Activated CD4-positive, alpha-beta T cell treated with anti-CD3 and anti-CD28 coated beads for 4 hours (primary cell): Measurements from ENCODE around the gene SNPH.

Source experiments
- DNase-seq, 2 donors: peaks; one replicate each; pipeline ENCODE4 v3.0.0-alpha.2; 2020

The SNPH gene

DNA sequence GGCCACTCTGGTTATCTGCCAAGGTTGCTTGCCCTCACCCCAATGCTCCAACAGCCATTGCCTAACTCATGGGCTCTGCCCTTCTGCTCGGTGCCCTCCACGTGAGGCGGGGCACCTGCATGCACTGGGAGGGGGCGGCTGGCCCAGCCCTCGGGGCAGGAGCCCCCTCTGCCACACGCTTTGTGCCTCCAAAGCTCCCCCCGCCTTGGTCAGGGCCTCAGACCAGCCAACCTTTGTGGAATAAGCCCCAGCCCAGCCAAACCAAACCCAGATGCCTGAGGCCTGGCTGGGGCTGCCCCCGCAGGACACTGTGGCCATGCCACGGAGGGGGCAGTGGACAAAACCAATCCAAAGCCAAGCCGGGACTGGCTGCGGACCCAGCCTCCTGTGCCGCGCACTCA is 41.5 kb downstream of the SNPH start:
- DNase-seq: no peak

DNA sequence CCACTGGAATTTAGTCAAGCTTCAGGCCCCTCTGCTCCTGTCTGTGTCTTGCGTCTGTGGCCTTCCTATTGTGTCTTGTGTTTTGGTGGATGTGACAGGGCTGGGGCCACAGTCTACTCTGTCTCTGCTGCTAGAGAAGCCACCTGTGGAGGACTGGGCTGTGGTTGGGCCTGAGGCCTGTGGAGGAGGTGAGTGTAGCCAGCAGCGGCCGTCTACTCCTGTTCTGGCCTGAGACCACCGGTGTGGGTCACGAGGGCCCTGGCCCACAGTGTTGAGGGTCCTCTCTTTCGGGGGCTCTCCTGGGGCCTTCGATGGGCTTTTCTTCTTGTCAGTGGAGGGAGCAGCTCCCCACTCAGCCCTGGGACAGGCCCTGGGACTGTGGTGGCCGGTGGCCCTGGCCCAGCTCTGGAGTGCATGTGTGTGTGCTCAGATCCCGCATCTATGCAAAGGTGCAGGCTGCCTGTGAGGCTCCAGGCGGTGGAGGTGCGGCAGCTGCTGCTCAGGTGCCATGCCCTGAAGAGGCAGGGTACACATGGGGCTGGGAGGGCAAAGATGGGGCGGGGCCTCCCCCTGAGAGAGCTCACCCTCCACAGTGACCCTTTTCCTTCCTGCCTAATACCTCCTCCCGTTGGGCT is 42.1 kb downstream of the SNPH start:
- no peak for DNase-seq

DNA sequence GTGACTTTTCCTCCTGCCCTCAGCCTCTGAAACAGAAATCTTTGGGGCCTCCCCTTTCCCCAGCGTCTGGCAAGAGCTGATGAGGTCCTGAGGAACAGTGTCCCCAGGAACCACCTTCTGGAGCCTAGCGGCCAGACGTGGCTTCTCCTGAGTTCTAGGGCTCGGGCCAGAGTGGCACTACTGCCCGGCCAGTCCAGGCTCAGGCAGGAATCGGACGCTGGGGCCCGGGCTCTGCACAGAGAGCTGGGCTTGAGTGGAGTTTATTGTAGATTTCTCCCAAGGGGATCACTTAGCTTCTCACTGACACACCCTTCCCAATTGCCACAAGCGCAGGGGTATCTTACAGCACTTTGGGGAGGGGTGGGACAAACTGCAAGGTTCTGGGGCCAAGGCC is 42.6 kb downstream of the SNPH start:
- no peak for DNase-seq

DNA sequence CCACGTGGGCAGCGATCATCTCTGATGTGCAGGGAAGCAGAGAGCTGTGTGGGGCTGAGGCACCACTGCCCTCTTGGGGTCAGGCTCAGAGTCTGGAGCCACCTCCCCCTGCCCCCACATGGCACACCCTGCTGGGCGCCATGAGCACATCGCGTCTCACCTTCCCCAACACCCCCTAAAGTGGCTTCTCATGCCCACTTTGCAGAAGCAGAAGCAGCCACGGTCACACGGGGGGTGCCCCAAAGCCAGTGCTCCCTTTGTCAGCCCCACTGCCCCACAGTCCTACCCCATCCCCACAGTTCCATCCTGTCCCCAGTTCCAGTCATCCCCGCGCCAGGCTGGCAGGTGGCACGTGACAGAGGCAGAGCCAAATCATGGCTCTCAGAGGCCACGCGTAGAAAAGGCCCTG is 43.3 kb downstream of the SNPH start:
- DNase-seq: no peak

DNA sequence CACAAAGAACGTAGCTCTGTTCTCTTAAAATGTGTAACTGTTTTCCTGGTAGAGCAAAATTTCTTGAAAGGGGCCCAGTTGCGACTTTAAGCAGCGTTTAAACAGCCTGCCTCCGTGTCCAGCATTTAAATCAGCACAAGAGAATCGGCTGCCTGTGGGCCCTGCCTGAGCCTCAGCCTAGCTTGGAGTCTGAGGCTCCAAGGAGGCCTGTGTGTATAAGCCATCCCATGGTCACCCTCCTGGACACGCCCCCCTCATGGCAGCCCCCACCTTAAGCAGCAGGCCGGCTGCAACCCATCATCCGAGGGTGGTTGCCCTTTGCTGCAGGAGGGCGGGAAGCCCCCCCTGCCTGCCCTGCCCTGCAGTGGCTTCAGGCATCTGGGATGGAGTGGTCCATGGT is 44.0 kb downstream of the SNPH start:
- DNase-seq: no peak

DNA sequence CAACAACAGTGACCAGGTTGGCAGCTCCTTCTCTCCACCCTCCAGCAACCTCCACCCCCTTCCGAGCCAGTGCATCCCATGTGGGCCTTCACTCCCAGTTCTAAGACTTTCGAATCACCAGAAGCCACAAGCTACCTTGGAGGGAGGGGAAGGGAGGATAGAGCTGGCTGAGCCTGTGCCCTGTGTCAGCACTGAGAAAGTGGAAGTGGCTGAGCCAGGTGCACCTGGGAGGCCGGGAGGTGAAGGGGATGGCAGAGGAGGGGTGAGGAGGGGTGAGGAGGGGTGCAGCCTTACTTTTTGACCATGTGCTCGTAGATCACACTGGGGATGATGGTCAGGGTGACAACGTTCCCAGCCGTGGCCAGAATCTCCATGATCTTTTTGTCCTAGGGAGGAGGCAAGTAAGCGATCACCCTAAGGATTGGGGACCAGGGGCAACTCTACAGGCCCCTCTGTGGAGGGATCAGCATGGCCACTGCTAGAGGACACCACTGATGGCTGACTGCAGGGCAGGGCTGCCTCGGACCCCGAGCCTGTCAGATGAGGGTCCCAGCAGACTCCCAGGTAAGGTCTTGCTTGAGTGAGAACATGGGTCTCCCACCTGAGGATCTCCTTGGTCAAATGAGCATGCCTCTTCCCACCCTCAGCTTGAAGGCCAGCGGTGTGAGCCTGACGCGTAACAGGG is 44.6 kb downstream of the SNPH start:
- no peak for DNase-seq

DNA sequence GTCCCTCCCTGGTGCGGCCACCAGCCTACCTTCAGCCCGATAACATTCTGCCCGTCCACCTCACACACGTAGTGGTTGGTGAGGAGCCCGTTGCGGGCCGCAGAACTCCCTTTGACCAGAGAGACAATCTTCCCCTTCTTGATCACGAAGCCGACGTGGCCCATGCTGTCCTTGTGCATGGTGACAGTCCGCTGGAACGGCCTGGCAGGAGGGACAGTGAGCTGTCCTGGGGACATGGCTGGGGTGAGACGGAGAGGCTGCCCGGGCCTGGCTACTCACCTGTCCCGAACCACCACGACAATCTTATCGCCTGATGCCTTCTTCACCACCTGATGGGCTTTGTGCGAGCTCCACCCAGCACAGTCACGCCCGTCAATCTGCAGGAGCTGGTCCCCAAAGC is 46.2 kb downstream of the SNPH start:
- DNase-seq: no peak

DNA sequence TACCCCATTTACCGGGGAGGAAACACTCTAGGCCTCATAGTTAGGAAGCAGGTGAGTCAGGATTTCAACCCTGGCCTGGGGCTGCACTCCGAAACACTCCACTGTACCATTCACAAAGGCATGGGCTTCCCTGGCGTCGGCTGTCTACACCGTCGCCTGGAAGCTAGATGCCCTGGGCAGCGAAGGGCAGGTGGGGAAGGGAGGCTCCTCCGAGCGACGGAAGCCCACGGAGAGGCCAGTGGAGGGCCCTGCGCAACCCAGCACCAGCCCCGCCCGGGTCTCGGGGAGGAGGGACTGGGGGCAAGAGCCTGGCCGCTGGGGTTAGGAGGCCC is 46.8 kb downstream of the SNPH start:
- no peak for DNase-seq

DNA sequence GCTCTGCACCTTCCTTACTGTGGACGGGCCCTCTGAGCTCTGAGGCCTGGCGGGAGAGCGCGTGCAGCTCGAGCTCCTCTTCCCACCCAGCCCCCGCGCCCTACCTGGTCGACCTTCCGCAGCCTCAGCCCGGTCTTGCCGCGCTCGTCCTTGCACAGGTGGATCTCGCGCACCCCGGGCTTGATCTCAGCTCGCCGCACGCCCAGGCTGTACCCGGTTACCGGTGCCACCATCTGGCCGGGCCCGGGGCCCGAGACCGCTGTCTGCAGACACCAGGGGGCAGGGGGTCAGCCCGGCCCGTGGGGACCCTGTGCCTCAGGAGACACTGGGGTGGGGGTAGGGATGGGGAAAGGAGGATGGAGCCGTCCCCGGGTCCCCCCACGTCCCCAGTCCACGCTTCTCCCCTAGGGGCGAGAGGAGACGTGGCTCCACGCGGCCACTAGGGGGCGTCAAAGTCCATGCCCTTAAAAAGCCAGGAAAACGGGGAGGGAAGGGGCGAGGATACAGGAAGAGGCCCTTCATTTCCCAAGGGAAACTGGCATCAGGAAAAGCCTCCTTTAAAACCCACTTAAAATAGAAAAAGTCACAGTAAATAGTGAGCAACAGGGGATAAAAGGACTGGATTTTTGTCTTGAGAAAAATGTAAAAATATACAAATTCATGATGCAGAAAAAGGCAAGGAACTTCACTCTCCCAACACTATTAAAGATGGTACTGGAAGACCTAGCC is 47.3 kb downstream of the SNPH start:
- DNase-seq: peak; percentile 61 to 71

DNA sequence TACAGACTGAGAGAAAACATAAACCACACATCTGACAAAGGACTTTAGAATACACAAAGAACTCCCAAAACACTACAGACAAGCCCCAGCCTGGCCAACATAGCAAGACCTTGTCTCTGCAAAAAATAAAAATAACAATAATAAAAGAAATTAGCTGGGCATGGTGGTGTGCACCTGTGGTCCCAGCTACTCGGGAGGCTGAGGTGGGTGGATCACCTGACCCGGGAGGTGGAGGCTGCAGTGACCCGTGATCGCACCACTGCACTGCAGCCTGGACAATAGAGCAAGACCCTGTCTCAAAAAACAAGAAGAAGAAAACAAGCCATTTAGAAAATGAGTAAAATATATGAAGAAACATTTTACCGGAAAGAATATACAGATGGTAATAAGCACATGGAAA is 49.7 kb downstream of the SNPH start:
- no peak for DNase-seq

DNA sequence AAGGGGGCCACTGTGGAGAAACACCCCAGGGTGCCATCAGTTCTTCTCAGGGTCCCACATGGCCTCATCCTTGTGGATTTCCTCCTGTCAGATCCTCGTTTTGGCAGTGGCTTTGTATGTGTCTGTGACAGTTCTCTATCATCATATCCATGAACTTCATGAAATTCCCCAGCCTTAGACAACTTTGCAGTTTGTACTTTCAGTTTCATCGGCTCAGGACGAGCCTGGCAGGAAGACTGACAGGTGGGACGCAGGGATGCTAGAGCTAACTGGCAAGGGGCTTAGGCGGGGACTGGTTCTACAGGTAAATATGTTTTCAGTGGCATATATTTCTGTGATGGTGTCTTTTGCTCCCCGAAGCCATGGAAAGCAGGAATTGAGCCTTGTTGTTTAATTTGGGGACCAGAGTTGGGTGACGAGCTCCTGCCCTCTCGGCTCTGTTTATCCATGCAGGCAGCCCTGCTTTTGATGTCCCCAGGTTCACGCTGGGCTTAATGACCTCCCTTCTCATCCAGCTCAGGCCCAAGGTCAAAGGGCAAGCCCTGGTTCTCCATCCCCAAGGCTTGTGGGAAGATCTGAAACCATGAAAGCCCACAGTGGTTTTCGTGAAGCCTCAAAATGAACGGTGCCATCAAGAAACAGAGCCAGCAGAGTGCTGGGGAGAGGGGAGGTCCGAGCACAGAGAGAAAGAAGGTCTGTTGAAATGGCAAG is 51.6 kb downstream of the SNPH start:
- no peak for DNase-seq

DNA sequence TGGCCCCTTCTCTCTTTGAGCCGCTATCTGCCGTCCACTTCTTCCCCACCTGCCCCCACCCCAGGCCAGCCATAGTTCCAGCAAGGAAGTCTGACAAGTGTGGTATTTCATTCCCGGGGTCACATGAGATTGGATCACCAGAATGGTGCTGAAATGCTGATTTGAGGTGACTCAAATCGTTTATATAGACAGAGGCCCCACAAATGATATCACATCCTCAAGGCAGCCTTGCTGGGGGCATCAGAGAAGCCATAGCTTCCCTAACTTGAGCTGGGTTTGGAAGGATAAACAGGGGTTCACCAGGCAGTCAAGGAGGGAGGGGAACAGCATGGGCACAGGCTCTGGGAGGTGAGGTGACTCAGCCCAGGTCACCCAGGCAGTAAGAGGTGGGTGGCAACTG is 53.0 kb downstream of the SNPH start:
- no peak for DNase-seq

DNA sequence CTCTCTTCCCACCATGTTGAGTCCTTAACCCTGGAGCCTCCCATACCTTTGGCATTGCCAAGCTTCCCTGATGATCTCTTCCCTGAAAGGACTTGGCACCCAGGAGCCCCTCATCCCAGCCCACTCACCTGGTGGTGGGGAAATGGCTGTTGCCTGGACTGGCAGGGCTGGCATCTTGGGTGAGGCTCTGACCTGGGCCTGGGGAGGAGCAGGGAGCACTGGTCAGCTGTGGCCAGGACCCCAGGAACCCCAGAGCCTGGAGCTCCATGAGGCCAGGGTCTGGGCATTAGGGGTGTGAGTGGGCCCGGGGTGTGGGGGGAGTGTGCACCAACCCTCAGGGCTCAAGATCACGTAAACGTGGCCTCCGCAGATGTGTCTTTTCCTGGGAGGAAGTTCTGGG is 53.4 kb downstream of the SNPH start:
- no peak for DNase-seq

DNA sequence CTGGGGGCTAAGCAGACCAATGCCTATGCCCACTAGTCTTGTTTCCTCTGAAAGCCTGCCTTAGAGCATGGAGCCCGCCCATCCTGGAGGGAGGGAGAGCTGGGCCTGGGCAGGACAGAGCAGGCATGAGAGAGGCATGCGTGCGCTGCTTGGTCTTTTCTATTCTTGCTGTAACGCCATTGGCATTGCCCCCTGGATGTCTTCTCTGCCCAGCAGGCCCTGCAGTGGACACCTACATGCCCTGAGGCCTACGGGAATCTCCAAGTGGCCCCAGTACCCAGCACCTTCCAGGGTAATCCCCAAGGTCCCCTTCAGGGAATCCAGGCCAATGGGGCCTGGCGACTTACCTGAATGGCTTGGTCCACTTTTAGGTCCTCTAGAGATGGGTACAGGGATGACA is 53.9 kb downstream of the SNPH start:
- DNase-seq: no peak

DNA sequence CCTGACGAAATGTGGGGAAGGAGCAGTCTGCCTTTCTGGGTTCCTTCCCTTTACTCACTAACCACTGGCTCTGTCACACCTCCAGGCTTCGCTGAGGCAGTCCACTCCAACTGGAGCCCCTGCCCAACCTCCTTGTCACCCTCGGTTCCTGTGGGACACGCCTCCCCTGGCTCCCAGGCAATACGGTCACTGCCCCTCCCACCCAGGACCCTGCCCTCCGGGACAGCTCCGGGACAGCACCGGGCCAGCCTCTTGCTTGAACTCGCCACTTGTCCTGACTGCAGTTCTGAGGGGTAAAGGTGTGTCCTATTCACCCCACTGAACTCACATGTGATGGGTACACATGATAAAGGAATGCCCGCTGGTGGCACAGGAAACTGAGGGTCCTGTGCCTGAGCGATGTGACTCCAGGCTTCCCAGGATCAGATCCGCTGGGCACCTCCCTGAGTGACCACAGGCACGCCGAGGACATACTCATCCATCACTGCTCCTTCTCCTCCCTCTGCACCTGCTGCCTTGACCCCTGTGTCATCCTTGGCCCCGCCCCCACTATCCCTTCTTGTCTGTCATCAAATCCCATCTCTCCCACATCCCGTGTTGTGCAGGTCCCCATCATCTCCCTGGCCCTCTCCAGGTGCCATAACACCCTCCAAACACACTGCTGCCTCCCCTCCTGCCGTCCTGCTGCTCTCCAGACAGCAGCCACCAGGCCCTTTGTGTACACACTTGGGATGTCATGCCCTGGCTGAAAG is 55.0 kb downstream of the SNPH start:
- no peak for DNase-seq

DNA sequence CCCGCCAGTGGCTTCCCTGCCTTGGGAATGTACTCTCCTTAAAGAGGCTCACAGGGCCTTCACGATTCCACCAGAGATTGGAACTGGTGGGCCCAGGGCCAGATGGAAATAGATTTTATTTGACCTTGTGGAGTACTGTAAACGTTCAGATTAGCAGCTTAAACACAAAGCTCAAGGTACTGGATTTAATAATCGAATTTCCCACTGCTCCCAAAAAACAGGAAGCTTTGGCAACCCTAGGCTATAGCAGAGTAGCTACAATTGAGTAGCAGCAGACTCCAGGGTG is 55.5 kb downstream of the SNPH start:
- DNase-seq: no peak

DNA sequence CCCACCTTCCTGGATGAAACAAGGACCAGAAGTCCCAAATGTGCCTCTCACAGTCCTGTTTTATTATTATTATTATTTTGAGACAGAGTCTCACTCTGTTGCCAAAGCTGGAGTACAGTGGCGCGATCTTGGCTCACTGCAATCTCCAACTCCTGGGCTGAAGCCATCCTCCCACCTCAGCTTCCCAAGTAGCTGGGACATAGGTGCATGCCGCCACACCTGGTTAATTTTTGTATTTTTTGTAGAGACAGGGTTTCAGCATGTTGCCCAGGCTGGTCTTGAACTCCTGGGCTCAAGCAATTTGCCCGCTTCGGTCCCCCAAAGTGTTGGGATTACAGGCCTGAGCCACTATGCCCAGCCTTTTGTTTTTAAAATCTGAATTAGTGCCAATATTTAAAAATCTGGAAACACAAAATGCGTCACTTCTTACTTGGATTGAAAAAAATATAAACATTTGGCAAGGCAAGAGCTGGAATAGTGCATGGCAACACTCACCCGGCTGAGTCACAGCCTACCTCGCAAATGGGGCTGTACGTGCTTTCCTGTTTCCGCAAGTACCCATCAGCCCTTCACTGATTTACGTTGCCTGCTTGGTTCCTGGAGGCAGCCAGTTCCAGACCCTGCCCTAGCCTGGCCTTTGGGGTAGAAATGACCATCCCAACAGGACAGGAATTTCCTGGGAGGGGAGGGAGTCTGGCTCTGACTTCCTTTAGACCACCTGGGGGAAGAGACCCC is 56.6 kb downstream of the SNPH start:
- DNase-seq: no peak

DNA sequence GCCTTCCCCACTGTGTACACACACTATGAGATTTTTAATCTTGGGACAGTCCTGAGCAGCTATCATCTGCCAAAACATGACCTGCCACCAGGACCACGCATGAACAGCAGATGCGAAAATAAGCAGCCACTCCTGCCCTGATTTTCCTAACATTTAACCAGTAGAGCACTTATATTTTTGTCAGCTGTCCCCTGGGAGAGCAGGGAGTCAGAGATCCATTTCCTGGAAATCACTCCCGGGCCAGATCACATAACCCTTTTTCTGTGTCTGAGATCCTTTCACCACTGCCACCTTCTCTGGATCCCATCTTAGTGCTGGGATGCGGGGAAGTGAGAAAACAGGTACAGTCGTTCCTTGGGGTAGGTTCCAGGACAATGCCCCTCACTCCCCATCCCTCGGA is 57.2 kb downstream of the SNPH start:
- no peak for DNase-seq

DNA sequence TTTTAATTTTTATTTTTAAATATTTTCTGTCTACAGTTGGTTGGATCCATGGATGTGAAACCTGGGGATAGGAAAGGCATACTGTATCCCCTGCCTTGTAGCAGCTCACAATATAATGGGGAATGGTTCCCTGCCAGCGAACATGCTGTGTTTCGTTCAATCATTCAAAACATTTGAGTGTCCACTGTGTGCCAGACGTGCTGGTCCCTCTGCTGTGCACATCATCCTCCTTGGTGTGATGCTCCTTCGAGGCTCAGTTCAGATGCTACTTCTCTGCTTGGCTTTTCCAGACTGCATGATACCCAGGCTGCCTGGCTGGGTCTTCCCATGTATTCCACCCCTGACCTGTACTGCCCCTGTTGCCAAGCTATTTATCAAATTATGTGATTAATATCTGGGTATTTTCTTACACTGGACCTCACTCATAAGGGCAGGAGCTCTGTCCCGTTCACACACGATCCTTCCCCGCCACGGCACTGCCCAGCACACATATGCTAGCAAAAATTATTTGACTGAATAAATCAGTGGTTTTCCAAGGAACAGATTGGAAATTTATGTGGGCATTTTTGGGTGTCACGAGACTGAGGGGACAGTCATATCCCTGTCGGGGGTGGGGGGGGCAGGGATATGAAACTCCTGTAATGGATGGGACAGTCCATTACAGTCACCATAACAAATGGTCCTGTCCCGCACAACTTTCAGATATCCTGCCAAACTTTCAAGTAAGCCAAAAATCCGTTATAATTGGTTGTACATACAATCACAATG is 57.9 kb downstream of the SNPH start:
- DNase-seq: no peak

DNA sequence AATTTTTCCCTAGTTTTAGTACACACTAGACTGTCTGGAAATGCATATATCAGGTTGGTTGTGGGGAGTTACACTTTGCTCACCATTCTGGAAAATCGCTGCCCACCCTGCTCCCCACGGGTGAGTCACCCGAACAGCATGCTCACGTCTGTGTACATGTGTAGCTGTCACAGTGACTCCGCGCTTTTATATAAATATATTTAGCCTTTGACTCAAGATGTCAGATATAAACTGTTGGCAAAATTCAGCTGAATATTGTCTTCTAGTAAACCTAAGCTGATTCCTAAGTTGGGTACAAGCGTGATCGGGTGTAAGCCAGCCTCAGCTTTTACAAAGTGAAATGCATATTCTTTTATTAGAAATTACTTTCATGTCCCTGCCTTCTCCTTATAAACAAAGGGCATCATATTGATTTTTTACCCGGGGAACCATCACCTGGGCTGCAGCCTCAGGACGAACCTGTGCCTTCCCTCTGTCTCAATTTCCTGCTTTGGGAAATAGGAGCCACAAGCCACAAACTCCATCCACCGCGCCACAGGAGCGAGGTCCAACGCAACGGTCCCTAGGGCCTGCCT is 58.6 kb downstream of the SNPH start:
- DNase-seq: peak; percentile 40 to 57
